Stimulated activated CD8-positive, alpha-beta memory T cell treated with anti-CD3 and anti-CD28 coated beads, Interleukin-4, amount 100 ng/mL, for 4 hours (primary cell): ENCODE measurements around the gene BEAN1.

ENCODE experiments used
- DNase-seq, 2 donors: peaks; one replicate each; pipeline ENCODE4 v3.0.0-alpha.2; 2020; ENCODE audit warnings: low read depth in 2 of 2, low spot score in 1 of 2

BEAN1 gene

DNA sequence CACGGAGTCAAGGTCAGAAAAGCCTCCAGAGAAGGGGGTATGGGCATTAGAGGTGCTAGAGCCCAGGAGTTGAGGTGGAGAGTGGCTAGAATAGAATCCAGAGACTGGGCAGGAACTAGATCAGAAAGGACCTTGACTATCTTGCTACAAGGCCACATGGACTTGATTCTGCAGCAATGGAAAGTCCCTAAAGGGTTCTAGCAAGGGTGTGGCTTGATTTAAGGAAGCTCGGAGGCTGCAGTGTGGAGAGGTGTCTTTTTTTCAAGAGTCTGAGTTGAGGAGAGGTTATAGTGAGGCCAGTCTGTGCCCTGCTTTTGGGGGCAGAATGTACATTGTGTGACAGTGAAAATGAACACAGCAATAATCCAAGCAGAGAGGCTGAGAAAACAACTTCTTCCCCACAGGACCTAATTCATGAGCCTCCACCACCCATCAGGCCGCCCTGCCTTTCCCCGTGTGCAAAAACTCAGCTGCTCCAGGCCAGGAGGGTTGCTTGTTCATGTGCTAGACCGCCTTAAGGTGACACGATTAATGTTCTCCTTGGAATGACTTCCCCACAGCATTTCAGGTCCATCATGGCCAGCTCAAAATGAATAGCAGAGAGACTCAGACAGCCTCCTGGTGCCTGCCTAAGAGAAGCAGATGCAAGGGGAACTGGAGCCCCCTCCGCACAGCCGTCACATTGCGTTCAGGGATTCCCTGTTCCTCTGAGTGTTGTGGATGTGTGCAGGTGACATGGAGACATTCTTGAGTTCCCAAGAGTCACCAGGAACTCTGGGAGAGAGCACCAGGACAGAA is 8.7 kb upstream of the BEAN1 start:
- DNase-seq, result no peak

DNA sequence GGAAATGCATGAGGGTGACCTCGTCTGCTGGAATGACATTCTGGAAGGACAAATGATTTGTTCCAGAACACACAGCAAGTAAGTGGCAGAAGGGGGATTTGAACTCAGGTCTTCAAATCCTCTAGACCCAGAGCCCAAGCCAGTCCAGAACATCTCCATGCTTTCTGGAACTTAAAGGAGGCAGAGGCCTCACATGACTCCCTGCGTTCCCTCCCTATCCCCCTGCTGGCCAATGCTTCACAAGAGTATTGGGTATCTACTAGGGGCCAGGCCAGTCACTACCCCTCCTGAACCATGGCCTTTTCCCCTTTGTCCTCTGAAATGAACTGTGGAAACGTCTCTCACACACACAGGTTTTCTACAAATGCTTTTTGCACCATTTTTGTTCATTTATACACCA is 7.6 kb upstream of the BEAN1 start:
- no peak for DNase-seq

DNA sequence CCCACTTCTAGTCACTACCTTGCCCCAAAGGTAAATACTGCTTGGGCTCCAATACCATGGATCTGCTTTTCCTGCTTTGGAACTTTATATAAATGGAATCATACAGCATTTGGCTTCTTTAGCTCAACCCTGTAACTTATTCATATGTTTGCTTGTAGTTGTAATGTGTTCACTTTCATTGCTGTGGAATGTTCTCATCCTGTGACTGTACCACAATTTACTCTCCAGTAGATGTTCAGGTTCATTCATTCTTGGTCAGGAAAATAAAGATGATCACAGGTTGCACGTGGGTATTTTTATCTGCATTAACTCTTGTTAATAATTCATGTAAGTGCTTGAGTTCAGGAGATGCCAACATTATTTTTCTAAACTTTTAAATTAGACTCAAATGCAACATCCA is 6.7 kb upstream of the BEAN1 start:
- no peak for DNase-seq

DNA sequence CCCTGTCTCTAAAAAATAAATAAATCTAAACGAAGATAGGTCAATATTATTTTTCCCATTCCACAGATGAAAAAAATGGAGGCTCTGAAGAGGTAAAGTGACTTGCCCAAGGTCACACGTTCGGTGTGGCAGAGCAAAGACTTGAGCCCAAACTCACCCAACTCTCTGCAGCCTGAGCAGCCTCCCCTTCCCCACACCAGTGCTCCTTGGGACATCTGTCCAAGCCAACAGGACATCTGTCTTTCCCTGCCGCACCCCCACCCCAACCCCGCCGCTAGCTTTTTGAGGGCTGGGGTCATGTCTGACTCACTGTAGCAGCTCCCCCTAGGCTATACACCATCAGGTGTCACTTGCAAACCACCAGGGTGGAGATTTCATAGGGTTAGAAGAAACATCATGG is 5.2 kb upstream of the BEAN1 start:
- DNase-seq, result no peak

DNA sequence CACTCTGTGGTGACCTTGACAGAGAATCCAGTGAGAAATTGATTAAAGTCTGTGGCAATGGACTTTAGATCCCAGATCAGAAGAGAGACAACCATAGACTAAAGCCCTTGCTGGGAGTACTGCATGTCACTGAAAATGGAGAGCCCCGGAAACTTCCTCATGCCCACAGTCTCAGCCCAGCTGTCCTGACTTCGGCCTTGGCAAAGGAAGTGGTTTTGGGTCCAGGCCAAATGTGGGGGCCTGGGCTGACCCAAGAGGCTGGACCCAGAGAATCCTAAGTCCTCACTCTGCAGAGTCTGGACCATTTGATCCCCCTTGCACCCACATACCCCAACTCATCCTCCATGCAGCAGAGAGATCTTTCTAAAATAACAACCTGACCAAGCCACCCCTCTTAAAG is 4.7 kb upstream of the BEAN1 start:
- no peak for DNase-seq

DNA sequence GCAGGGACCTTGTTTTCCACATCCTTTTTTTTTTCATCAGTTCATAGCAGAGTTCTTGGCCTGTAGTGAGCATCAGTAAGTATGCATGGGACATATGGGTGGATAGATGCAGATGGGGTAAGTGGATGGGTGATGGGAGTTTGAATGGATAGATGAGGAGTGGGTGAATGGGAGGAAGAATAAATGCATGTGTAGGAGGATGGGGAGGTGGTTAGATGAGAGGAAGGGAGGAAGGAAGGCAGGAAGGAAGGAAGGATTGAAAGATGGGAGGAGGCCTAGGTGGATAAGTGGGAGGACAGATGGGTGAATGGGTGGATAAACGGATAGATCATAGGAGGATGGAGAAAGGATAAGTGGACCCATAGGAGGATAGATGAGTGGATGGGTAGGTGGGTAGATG is 3.9 kb upstream of the BEAN1 start:
- DNase-seq, result no peak

DNA sequence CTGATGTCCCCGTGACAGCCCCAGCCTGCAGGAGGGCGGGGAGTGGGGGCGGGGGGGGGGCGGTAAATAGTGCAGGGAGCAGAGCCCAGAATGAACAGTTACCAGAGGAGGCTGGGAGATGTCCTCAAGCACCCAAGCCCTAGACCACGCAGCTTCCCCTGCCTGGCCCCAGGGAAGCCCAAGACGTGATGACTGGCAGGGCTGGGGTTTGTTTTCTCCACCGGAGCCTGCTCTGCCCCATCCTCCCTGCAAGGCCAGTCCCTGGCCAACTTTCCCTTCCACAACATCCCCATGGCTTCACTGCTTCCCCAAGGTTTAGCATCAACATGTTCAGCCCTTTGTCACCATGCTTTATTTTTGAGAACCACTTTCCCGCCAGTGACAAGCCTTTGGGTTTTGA is 1.4 kb upstream of the BEAN1 start:
- DNase-seq, result no peak

DNA sequence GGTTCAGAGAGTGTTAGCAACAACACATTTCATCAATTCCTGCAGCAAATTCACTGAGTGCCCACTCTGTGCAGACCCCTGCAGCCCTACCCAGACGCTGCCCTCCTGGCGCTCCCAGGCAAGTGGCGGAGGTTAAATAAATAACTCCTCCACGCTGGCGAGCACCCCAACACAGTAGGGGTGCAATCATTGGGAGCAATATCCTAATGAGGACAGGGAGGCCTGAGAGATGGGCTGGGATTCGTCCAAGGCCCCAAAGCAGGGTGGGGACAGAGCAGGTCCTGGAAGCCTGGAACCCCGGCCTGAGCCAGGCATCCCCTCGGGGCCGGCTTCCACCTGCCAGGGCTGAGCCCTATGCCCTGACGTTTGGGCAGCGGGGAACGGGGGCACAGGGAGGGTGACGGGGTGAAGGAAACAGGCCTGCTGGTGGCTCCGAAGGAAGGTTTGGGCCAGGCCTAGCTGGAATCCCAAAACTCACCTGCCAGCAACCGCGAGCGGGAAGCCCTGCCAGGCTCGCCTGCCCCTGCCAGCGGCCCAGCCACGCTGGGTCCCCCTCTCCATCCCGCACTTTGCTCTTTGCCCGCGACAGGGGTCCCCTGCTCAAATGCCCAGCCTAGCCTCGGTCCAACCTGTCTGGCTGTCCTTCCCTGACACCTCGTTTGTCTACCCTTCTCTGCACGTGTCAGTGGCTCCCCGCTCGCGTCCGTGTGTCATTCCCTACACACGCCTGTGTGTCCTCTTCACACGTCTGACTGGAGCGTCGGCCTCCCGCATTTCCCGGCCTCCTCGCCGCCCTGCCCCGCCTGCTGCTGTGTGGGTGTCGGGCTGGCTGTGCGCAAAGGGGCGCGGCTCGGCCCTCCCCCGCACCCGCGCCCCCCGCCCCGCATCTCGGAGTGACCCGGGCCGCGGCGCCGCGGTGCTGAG is 721 bp upstream of the BEAN1 start:
- DNase-seq, result no peak

DNA sequence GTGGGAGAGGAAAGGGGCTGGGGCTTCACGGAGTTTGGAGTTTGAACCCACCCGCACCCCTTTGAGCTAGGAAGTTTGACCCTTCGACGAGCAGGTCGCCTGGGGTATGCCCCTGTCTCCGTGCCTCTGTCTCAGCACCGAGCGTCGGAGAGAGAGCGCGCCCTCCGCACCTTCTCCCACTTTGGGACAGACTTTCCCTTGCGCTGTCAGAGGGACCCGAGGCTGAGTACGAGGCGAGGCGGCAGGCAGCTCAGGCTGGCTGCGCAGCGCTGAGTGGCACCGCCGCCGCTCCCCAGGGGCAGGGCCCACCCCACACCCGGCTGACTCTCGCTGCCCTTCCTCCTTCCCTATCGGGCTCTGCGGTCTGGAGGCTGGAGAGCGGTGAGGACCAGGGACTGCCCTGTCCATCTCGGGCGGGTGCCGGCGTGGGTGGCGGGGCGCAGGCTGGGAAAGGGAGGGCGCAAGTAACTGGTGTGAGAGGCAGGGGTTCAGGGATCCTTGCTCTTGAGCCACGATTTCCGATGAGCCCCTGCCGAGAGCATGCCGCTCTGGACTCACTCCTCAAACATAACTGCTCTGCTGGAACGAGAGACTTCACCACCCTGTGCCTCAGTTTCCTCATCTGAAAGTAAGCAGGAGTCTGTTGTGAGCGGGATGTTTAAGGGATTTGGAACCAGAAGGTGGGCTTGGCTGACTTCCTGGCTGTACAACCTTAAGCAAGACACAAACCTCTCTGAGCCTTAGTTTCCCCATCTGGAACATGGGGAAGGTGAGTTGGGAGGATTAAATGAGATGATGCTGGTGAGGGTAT is 981 bp downstream of the BEAN1 start:
- no peak for DNase-seq

DNA sequence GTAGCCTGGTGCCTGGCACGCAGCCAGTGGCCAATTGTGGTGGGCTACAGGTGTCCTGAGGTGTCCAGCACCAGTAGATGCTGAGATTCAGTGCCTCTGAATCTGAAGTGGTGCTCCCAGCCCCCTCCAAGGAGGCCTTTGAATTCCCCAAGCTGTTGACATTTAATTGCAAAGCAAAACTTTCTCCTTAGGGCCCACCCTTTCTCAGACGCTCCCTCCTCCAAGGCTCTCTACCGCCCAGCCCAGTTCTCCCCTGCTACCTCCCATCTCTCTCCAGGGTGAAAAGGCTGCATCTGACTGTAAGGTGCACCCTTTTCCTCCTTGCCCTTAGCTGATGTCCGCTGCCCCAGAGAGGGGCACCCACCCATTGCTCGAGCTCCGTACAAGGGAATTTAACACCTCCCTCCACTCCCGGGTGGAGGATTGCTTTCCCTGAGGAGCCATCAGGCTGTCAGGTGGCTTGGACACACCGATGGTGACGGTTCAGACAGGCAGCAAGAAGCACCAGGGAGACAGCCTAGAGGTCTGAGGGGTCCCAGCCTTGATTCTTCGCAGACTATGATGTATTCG is 1.7 kb downstream of the BEAN1 start:
- DNase-seq, result no peak

DNA sequence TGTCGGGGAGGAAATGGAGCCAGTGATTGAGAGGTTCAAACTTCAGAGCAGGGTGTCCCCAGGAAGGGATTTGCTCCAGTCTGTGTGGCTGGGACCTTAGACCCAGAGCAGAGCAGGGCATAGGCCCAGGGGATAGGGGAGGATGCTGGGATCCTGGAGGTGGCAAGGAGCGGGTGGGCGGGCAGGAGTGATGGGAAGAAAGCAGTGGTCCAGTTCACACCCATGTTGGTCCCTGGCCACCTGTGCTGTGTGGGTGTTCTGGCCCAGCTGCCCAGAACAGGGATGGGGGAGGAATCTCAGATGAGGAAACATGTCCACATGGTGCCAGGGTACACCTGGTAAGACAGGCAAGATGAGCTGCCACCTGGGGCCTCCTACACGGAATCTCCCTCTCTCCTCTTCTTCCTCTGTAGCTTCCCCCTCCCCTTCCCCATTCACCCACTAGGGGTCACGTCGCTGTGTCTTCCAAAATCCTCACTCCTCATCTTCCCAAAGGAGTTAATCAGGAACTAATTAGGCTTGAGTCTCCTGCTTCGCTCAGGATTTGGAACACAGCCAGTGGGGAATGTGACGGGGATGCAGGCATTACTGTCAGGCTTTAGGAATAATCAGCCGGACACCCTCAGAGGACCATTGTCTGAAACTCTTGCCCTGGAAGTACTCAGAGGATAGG is 2.3 kb downstream of the BEAN1 start:
- no peak for DNase-seq

DNA sequence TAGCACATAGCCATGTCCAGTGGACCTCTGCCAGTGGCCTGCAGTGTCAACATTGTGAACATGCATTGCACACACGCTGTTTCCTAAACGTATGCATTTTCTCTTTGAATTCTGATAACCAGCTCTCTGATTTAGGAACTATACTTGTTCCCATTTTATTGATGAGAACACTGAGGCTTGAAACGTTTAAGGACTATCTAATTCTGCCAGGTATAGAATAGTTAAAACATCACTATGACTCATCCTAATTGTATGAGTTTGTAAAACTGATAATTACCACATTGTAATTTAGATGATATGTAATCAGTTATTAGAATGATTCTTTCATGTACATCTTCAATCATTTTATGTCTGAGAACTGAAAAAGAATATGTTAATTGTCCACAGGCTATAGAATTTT is 3.1 kb downstream of the BEAN1 start:
- no peak for DNase-seq

DNA sequence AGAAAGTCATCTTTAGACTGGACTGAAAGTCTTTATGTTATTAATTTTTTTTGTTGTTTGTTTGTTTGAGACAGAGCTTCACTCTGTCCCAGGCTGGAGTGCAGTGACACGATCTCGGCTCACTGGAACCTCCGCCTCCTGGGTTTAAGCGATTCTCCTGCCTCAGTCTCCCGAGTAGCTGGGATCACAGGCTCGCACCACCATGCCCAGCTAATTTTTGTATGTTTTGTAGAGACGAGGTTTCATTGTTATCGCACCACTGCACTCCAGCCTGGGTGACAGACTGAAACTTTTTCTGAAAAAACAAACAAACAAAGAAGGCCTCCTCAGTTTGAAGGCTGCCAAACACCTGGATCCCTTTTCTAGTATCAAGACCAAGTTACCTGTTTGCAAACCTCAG is 4.7 kb downstream of the BEAN1 start:
- DNase-seq, result no peak

DNA sequence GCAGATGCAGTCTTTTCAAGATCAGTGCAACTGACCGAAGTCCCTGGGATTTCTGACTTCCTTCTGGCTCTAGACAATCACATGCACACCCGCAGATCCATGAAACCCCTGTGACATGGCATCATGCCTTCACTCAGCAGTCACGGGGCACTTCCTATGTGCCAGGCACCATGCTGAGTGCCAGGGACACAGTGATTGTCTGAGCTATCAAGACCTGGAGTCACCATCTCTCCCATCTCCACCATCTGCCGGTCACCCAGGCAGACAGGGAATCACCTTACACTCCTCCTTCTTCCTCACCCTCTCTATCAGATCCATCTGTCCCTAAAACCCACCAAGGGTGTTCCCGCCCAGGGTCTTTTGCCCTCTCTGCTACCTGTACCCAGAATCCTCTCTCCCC is 5.3 kb downstream of the BEAN1 start:
- no peak for DNase-seq

DNA sequence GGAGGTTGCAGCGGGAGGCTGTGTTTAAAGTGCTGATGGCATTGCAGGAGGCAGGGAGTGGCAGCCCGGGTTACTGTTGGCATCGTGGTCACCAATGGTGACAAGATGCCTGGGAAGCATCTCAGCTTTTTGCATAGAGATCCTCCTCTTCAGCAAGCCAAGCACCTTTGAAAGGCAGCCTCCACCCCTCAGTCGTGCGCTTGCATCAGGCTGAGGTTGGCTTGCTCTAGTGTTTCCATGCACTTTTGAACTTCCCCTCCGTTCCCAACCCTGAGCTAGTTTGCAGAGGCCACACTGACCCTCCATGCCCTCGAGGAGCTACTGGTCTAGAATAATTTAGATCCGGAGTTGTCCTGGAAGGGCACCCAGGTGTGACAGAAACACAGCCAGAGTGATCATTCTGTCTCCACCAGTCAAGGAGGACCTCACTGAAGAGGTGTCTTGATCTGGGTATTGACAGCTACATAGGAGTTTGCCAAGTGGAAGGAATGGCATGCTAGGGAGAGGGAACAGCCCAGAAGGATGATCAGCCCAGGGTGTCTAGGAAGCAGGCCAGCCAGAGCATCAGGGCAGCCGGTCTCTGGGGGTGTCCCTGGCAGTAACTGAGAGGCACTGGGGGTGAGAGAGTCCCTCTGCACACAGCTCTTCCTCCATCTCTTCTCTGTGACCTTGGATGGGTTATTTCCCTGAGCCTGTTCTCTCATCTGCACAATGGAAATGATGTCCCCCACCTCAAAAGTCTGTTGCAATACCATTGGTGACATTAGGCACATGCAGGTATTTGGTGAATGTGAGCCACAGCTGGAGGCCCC is 7.7 kb downstream of the BEAN1 start:
- no peak for DNase-seq

DNA sequence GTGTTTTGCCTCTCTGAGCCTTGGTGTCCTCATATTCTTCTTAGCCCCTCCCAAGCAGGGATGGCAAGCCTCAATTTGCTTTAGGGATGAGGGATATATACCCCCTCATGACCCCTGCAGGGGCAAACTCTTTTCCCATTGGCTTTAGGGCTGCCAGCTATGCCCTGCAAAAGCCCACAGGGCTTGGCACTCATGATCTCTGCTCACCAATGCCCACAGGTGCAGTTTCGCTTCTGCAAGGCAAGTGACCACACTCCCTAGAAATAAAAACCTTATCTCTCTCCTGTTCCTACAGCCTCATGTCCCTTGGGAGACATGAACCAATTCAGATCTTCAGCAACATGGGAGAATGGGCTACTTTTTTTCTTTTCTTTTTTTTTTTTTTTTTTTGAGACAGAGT is 8.8 kb downstream of the BEAN1 start:
- no peak for DNase-seq

DNA sequence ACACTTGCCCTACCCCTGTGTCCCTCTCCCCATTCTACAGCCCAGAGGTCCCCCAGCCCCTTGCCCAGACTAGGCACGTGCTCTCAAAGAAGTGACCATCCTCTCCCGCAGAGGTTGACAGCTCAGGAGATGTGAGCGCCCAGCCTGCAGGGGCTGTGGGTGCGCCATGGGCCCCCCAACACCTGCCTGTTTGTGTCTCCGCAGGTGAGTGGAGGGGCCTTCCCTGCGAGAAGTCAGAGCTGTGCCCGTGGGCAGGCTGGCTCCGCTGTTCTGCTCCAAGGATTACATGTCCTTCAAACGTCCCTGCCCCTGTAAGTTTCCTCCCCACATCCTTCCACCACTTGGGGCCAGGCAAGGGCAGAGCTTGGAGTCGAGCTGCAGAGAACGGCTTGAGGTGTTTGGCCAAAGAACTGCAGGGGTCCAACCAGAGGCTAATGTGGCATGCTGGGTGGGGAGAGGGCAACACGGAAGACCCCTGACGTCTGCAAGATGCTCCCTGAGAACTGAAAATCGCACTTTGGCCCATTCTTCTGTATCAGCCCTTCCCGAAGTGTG is 10.4 kb downstream of the BEAN1 start:
- no peak for DNase-seq

DNA sequence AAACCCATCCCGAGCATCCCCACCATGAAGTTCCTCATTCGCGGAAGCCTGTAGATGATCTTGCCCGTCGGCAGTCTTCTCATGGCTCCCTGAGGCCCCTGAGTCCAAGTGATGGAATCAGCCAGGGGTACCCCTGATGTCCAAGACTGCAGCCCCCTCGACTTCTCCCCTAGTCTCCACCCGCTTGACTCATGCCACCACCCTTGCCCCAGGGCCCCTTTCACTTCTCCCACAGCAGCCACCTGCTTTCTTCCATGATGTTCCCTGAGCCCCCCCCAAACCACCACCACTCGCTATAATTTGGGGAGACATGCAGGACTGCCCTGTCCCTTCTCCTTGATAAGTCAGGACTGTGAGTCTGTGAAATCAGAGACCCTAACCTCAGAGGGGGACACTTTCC is 11.4 kb downstream of the BEAN1 start:
- no peak for DNase-seq

DNA sequence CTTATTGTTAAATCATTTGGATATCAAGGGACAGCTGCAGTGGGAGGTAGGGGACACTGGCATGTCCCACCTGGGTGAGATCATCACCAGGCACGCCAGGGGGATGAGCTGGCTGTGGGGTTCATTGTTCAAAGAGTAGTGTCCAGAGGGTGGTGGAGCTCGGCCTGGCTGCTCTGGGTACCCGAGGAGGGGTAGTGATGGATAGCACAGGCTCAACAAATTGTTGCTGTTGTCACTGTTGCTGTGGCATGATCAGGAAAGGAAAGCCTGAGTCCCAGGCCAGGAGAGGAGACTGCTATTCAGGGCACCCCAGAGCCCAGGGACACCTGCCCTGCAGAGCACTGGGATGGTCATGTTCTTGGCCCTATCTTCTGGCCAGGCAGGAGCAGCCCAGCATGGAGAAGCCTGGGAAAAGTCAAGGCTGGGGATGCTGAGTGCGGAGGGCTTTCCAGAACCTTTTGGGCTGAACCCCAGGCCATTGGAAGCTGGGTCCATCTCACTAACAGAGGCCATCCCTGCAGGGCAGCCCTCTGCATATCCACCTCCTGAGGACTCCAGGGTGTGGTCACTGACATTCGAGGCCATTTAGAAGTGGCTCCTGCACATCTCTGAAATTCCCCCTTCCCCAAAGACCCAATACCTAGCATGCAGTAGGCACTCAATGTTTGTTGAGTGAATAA is 12.1 kb downstream of the BEAN1 start:
- no peak for DNase-seq
